ENCODE data around the gene ST6GALNAC6.
A peak's percentile ranks its signal among the peaks of the same experiment; 100 is the strongest.
"Not testable (repeated sequence)": the region's sequence is repeated elsewhere in the genome, so short reads cannot be mapped to it uniquely, and the experiment has no call there.

ST6GALNAC6 gene

DNA sequence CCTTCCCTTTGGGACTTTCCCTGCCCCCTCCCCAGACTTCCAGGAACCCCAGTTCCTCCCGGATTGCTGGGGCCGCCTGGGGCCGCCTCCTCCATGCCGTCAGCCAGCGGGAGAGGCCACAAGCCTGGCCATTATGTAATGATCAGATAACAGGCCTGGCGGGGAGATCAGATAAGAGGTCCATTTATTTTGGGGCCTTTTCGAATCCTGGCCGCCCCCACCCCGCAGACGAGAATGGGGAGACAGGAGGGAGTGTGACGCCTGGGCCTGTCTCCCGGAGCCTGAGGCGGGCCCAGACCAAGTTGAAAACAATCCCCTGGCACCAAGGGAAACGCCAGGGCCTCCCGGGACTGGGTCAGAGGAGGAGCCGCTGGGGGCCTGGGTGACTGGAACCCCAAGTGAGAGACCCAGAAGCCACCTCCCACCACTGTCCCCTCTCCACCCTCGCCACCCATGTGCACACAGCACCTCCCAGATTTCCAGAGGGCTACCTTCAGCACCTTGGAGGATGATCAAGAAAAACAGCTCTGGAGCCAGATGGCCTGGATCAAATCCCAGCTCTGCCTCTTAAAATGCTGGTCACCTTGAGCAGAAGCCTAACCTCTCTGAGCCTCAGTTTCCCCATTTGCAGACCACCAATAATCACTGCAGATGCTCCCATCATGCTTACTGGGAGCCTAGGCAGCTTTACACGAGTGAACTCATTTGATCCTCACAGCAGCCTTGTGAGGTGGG, 52.8 kb downstream of the ST6GALNAC6 start:
- in situ Hi-C loops (cut with HindIII; ENCODE audit: low pct_unique_long_range_greater_than_20kb, low sequenced_read_pairs), result no loop called here
- no peak for DNase-seq (ENCODE audit: low read depth in 1 of 2, low spot score in 1 of 2)
- no peak for TF ChIP-seq JUND (IDR thresholded peaks at IDR 0.05; ENCODE audit: low read depth)

DNA sequence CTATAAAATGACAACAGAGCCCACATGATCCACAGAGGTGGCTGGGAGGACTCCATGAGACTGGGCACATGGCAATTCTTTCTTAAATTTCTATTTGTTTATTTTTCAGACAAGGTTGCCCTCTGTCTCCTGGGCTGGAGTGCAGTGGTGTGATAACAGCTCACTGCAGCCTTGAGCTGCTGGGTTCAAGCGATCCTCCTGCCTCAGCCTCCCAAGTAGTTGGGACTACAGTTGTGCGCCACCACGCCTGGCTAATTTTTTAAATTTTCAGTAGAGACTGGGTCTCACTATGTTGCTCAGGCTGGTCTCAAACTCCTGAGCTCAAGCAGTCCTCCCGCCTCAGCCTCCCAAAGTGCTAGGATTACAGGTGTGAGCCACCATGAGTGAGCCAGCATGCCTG, 53.8 kb downstream of the ST6GALNAC6 start:
- in situ Hi-C loops (cut with HindIII; ENCODE audit: low pct_unique_long_range_greater_than_20kb, low sequenced_read_pairs); DNase-seq (ENCODE audit: low read depth in 1 of 2, low spot score in 1 of 2): not testable (repeated sequence)

- no peak for TF ChIP-seq JUND (IDR thresholded peaks at IDR 0.05; ENCODE audit: low read depth)
- in situ Hi-C loops (cut with HindIII; ENCODE audit: low pct_unique_long_range_greater_than_20kb, low sequenced_read_pairs), result no loop called here
- peak in 1 of 2 experiments; percentile 53 for DNase-seq (ENCODE audit: low read depth in 1 of 2, low spot score in 1 of 2)
These were observed 54.5 kb downstream of the ST6GALNAC6 start for GRCh38 chr9:127844821-127845359.

DNA sequence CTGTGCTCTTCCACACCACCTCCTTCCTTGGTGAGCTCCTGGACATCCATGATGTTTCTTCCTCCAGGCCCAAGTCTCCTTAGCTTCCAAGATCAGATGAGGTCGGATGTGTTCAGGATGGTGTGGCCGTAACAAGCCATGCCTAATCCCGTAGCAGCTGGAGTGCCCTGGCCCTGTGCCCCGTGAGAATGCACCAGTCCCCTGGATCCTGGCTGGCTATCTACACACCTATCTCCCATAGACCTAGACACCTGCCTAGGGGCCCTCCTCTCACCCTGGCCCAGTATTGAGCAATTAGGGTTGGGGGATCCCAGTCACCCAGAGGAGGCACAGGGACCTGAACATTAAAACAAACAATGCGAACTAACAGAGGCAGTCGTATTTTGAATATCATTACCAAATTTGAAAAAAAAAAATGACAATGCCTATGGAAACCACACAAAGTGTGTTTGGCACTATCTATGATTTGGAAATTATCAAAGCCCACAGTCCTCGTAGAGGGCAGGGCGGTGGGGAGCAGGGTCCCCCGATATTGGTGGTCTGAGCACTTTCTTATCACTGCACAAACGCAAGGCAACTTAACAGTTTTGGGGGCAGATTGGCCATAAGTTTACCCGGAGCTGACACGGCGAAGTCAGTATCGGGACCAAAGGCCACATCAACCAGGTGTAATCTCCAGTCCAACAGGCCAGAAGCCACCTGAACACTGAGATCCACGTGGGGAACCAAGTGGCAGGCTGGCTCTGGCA, 58.1 kb downstream of the ST6GALNAC6 start:
- in situ Hi-C loops (cut with HindIII; ENCODE audit: low pct_unique_long_range_greater_than_20kb, low sequenced_read_pairs), result no loop called here
- DNase-seq (ENCODE audit: low read depth in 1 of 2, low spot score in 1 of 2), result no peak
- TF ChIP-seq JUND (IDR thresholded peaks at IDR 0.05; ENCODE audit: low read depth), result no peak

DNA sequence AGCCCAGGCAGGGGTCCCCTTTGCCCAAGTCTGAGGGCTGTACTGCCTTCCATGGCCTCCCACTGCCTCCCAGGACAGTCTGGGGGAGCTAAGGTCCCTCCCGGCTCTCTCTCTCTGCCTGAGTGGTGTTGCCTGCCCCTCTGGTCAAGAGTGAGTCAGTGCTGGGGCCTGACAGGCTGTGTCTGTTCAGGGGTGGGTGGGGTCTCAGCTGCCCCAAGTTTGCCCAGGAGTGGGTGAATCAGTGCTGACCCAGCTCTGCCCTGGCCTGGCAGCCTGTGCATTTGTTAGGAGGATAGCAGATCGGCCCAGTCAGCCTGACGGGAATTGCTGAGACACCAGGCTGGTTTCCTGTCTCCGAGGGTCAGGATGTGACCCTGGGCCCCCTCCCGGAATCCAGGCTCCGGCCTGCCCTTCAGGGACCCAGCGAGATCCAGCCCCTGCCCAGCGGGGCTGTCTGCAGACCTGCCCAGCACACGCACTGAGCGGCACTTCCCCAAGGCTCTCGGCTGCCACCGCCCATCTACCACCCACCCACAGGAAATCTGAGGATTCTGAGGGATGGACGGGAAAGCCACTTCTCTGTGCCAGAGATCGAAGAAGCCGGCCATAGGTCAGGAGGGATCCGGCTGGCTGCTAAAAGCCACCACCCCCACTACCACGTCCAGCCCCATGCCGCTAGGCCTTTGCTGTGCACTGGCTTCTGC, 60.9 kb downstream of the ST6GALNAC6 start:
- TF ChIP-seq JUND (IDR thresholded peaks at IDR 0.05; ENCODE audit: low read depth), result no peak
- in situ Hi-C loops (cut with HindIII; ENCODE audit: low pct_unique_long_range_greater_than_20kb, low sequenced_read_pairs), result no loop called here
- DNase-seq (ENCODE audit: low read depth in 1 of 2, low spot score in 1 of 2), result no peak

GRCh38 chr9:127837346-127837745, 62.1 kb downstream of the ST6GALNAC6 start:
- in situ Hi-C loops (cut with HindIII; ENCODE audit: low pct_unique_long_range_greater_than_20kb, low sequenced_read_pairs), result no loop called here
- no peak for TF ChIP-seq JUND (IDR thresholded peaks at IDR 0.05; ENCODE audit: low read depth)
- DNase-seq (ENCODE audit: low read depth in 1 of 2, low spot score in 1 of 2), result no peak

GRCh38 chr9:127836561-127836960, 62.8 kb downstream of the ST6GALNAC6 start:
- in situ Hi-C loops (cut with HindIII; ENCODE audit: low pct_unique_long_range_greater_than_20kb, low sequenced_read_pairs); DNase-seq (ENCODE audit: low read depth in 1 of 2, low spot score in 1 of 2): not testable (repeated sequence)

DNA sequence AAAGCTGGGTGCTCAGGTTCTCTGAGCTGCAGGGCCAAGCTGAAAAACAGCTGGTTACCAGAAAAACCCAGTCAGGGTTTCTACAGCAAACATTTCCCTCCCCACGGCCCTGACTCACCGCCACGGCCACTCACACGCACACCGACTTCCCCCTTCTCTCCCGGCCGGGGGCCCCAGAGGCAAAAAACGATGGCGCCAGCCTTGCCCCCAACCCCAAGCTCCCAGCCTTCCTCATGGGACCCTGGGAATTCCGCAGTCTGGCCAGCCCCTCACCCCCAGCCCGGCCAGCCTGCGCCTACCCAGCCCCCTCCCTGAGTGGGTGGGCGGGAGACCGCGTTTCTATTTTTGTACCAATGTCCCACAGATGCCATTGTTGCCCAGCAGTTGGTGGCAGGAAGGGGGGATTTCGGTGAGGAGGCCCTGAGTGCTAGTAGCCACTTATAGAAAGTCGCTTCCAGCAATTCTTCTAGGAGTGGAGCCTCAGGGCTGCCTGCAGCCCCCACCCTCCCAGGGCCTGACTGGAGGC, 63.3 kb downstream of the ST6GALNAC6 start:
- no peak for DNase-seq (ENCODE audit: low read depth in 1 of 2, low spot score in 1 of 2)
- in situ Hi-C loops (cut with HindIII; ENCODE audit: low pct_unique_long_range_greater_than_20kb, low sequenced_read_pairs), result no loop called here
- TF ChIP-seq JUND (IDR thresholded peaks at IDR 0.05; ENCODE audit: low read depth), result no peak
